MM.1S (cell line): ENCODE results near the gene ENGASE.

Experiments used
- DNase-seq: peaks from one replicate; pipeline ENCODE4 v3.0.0-alpha.2; 2015
- H2AFZ ChIP-seq: fragments of 300-600 bp; sonication (generic); 2 replicates; pipeline ENCODE4 v1.6.0; 2016; ENCODE audit warnings: antibody characterized with exemption, low read length
- H3F3A ChIP-seq: fragments of 300-600 bp; sonication (generic); 2 replicates; pipeline ENCODE4 v1.6.1; 2016; ENCODE audit warnings: mild to moderate bottlenecking, antibody characterized with exemption, low read length, moderate library complexity, mixed read lengths; ENCODE audit not compliant: insufficient read depth
- H3K27ac ChIP-seq: fragments of 300-600 bp; sonication (generic); 2 replicates; pipeline ENCODE4 v1.5.1; 2016; ENCODE audit warnings: mild to moderate bottlenecking, low read length
- H3K27me3 ChIP-seq: fragments of 300-600 bp; sonication (generic); replicated peaks from 2 replicates; pipeline ENCODE4 v1.6.0; 2016; ENCODE audit warnings: low read length; ENCODE audit not compliant: insufficient read depth
- H3K36me3 ChIP-seq: fragments of 300-600 bp; sonication (generic); replicated peaks from 2 replicates; pipeline ENCODE4 v1.6.1; 2016; ENCODE audit warnings: mild to moderate bottlenecking, low read length, mixed read lengths; ENCODE audit not compliant: insufficient read depth
- H3K4me1 ChIP-seq: fragments of 300-600 bp; sonication (generic); 2 replicates; pipeline ENCODE4 v1.6.1; 2016; ENCODE audit warnings: low read length, mixed read lengths
- H3K4me2 ChIP-seq: fragments of 300-600 bp; sonication (generic); 2 replicates; pipeline ENCODE4 v1.6.0; 2016; ENCODE audit warnings: low read depth, low read length
- H3K4me3 ChIP-seq: fragments of 300-600 bp; sonication (generic); 2 replicates; pipeline ENCODE4 v1.5.1; 2016; ENCODE audit warnings: low read length, mixed read lengths
- H3K79me2 ChIP-seq: fragments of 300-600 bp; sonication (generic); 2 replicates; pipeline ENCODE4 v1.6.1; 2016; ENCODE audit warnings: mixed run types, low read length, mixed read lengths
- H3K9ac ChIP-seq: fragments of 300-600 bp; sonication (generic); 2 replicates; pipeline ENCODE4 v1.6.1; 2016; ENCODE audit warnings: low read length, mixed read lengths
- H3K9me2 ChIP-seq: fragments of 300-600 bp; sonication (generic); replicated peaks from 2 replicates; pipeline ENCODE4 v1.6.1; 2016; ENCODE audit warnings: mild to moderate bottlenecking, low read length, mixed read lengths; ENCODE audit not compliant: insufficient read depth
- H3K9me3 ChIP-seq: fragments of 300-600 bp; sonication (generic); replicated peaks from 2 replicates; pipeline ENCODE4 v1.6.1; 2016; ENCODE audit warnings: mild to moderate bottlenecking, low read length, mixed read lengths; ENCODE audit not compliant: insufficient read depth
- H4K20me1 ChIP-seq: fragments of 300-600 bp; sonication (generic); 2 replicates; pipeline ENCODE4 v1.6.1; 2016; ENCODE audit warnings: mild to moderate bottlenecking, low read length, moderate library complexity, mixed read lengths; ENCODE audit not compliant: insufficient read depth
- CTCF ChIP-seq: fragments of 300-600 bp; sonication (generic); IDR thresholded peaks from 2 replicates; pipeline ENCODE4 v1.5.1; 2016; ENCODE audit warnings: antibody characterized with exemption, low read length, mixed read lengths
- EZH2 ChIP-seq: fragments of 300-600 bp; sonication (generic); optimal IDR thresholded peaks from 2 replicates; pipeline ENCODE3; 2017; ENCODE audit warnings: low read depth, mild to moderate bottlenecking, antibody characterized with exemption, low read length, mixed read lengths
- EZH2phosphoT487 ChIP-seq: fragments of 300-600 bp; sonication (generic); IDR thresholded peaks from 2 replicates; pipeline ENCODE4 v1.6.1; 2018; ENCODE audit warnings: antibody characterized with exemption, low read length

Gene ENGASE

GRCh38 chr17:79064026-79064425, 10.6 kb upstream of the ENGASE start:
- Histone ChIP-seq H3K27me3 (peaks cover 36% of the 10 kb centered on the region), H4K20me1 (no peaks in the 10 kb centered on the region), H3K27ac (no peak overlapping the region), H3K4me3 (no peak overlapping the region), H3K36me3 (no peaks in the 10 kb centered on the region), H3K4me1 (no peaks in the 10 kb centered on the region), H3K79me2 (no peaks in the 10 kb centered on the region), H3F3A (no peaks in the 10 kb centered on the region), H2AFZ (no peak overlapping the region), H3K9me2 (no peaks in the 10 kb centered on the region), H3K9ac (no peak overlapping the region), H3K9me3 (no peaks in the 10 kb centered on the region), H3K4me2 (no peak overlapping the region)
- no peak for DNase-seq
- TF ChIP-seq CTCF (no peak), EZH2 (no peak), EZH2phosphoT487 (no peak)

- peaks cover 40% of the 10 kb centered on the region for H3K27me3 ChIP-seq
- no peak for TF ChIP-seq EZH2phosphoT487
- TF ChIP-seq CTCF: peak; percentile 41
- no peaks in the 10 kb centered on the region for H4K20me1 ChIP-seq
- no peaks in the 10 kb centered on the region for H3K9me3 ChIP-seq
- no peak for DNase-seq
- H3K4me2 ChIP-seq: no peak overlapping the region
- no peaks in the 10 kb centered on the region for H3F3A ChIP-seq
- H3K4me3 ChIP-seq: no peak overlapping the region
- no peaks in the 10 kb centered on the region for H3K4me1 ChIP-seq
- no peak overlapping the region for H3K9ac ChIP-seq
- H3K27ac ChIP-seq: no peak overlapping the region
- no peaks in the 10 kb centered on the region for H3K9me2 ChIP-seq
- H3K36me3 ChIP-seq: no peaks in the 10 kb centered on the region
- H3K79me2 ChIP-seq: no peaks in the 10 kb centered on the region
- no peak overlapping the region for H2AFZ ChIP-seq
Observed at GRCh38 chr17:79065105-79065670, 9.4 kb upstream of the ENGASE start.

- Histone ChIP-seq H3K4me3 (no peak overlapping the region), H3K9me2 (no peaks in the 10 kb centered on the region), H3K79me2 (no peaks in the 10 kb centered on the region), H3K9me3 (no peaks in the 10 kb centered on the region), H3F3A (no peaks in the 10 kb centered on the region), H3K4me2 (no peak overlapping the region), H3K36me3 (no peaks in the 10 kb centered on the region), H3K27me3 (peaks cover 44% of the 10 kb centered on the region), H3K9ac (no peak overlapping the region), H3K27ac (no peak overlapping the region), H3K4me1 (no peaks in the 10 kb centered on the region), H4K20me1 (no peaks in the 10 kb centered on the region), H2AFZ (no peak overlapping the region)
- TF ChIP-seq EZH2: no peak
- no peak for TF ChIP-seq CTCF
- no peak for TF ChIP-seq EZH2phosphoT487
- DNase-seq: no peak
Observed at GRCh38 chr17:79066963-79067362, 7.7 kb upstream of the ENGASE start.
